Endothelial cell of umbilical vein (primary cell): ENCODE data around the gene ERFL. TPM values are rescaled to one million over a fixed set of nuclear protein-coding genes. Genes with fewer than 3 reads are reported as not detected.

Experiments
- BruUV-seq: library from RNA; stranded (reverse); fragments of 400-500 nt; replicated peaks from 2 replicates; lab custom pipeline; 2021; lab: Mats Ljungman, UMichigan
- CTCF ChIA-PET: fragments of 300-600, 350-600 bp; sonication (Branson Sonifier 250); formaldehyde crosslinking; loops from one replicate; lab custom pipeline; 2021; ENCODE audit warnings: antibody characterized with exemption, inconsistent platforms; lab: Charles Lee
- POLR2A ChIA-PET: fragments of 300-600, 350-600 bp; sonication (Branson Sonifier 250); formaldehyde crosslinking; loops from one replicate; lab custom pipeline; 2021; ENCODE audit warnings: antibody characterized with exemption, inconsistent platforms; lab: Charles Lee
- DNase-seq: peaks from one replicate; pipeline ENCODE4 v3.0.0-alpha.2; 2011; ENCODE audit warnings: low read depth, low spot score
- FAIRE-seq: peaks from 2 replicates; lab custom pipeline; 2011; peaks lifted over from hg19 to GRCh38; lab: Jason Lieb, UNC
- H2AFZ ChIP-seq: 2 replicates; pipeline ENCODE4 v1.6.0; 2012; ENCODE audit warnings: low read depth, low read length, control low read depth, inconsistent platforms
- H3K27ac ChIP-seq: 2 replicates; pipeline ENCODE4 v1.5.1; 2011; ENCODE audit warnings: low read depth, mild to moderate bottlenecking, control low read depth, low read length, moderate library complexity; ENCODE audit not compliant: insufficient read depth
- H3K27me3 ChIP-seq, 2 experiments: 2 replicates each; pipeline versions ENCODE4 v1.6.0 to v1.6.1; 2011; ENCODE audit warnings: low read length in 2 of 2, mixed read lengths in 1 of 2; ENCODE audit not compliant: control insufficient read depth in 2 of 2, insufficient read depth in 2 of 2
- H3K36me3 ChIP-seq, 2 experiments: 2 replicates in 1 of 2; 3 replicates in 1 of 2; pipeline ENCODE4 v1.5.1; 2011; ENCODE audit warnings: low read length in 2 of 2, mild to moderate bottlenecking in 1 of 2, moderate library complexity in 1 of 2; ENCODE audit not compliant: control insufficient read depth in 2 of 2, insufficient read depth in 2 of 2; ENCODE audit errors: extremely low read depth in 1 of 2
- H3K4me1 ChIP-seq: 3 replicates; pipeline ENCODE4 v1.5.1; 2011; ENCODE audit warnings: mild to moderate bottlenecking, low read length; ENCODE audit not compliant: control insufficient read depth, insufficient read depth; ENCODE audit errors: extremely low read depth
- H3K4me2 ChIP-seq: 2 replicates; pipeline ENCODE4 v1.6.1; 2011; ENCODE audit warnings: low read length, control low read depth, mixed read lengths; ENCODE audit not compliant: insufficient read depth
- H3K4me3 ChIP-seq, 3 experiments: fragments of 200-600 bp in 1 of 3; sonication (generic), shearing (Covaris generic) in 1 of 3; replicated peaks in 1 of 3; 2 replicates each; pipeline ENCODE4 v1.5.1; 2011 to 2016; ENCODE audit warnings: control low read depth in 3 of 3, low read length in 3 of 3, mild to moderate bottlenecking in 2 of 3, inconsistent platforms in 1 of 3, low read depth in 1 of 3, moderate library complexity in 1 of 3; ENCODE audit not compliant: insufficient read depth in 1 of 3
- H3K79me2 ChIP-seq: 2 replicates; pipeline ENCODE4 v1.6.0; 2012; ENCODE audit warnings: low read length, inconsistent platforms; ENCODE audit not compliant: control insufficient read depth, insufficient read depth
- H3K9ac ChIP-seq: replicated peaks from 2 replicates; pipeline ENCODE3; 2011; ENCODE audit warnings: low read length, control low read depth; ENCODE audit not compliant: insufficient read depth; ENCODE audit errors: extremely low read depth
- H3K9me1 ChIP-seq: replicated peaks from 3 replicates; pipeline ENCODE4 v1.6.0; 2011; ENCODE audit warnings: mild to moderate bottlenecking, low read length; ENCODE audit not compliant: control insufficient read depth, insufficient read depth; ENCODE audit errors: extremely low read depth
- H3K9me3 ChIP-seq: replicated peaks from 2 replicates; pipeline ENCODE4 v1.5.1; 2012; ENCODE audit warnings: low read length, inconsistent platforms; ENCODE audit not compliant: control insufficient read depth, insufficient read depth
- H4K20me1 ChIP-seq: replicated peaks from 2 replicates; pipeline ENCODE3; 2011; ENCODE audit warnings: mild to moderate bottlenecking, low read length; ENCODE audit not compliant: control insufficient read depth, insufficient read depth; ENCODE audit errors: extremely low read depth
- CTCF ChIP-seq, 2 donors: IDR thresholded peaks; 1 replicate in 1 of 2; 2 replicates in 1 of 2; pipeline ENCODE4 v1.5.1; 2011; ENCODE audit warnings: low read length in 2 of 2, mild to moderate bottlenecking in 2 of 2, moderate library complexity in 2 of 2, control low read depth in 1 of 2, inconsistent platforms in 1 of 2, low read depth in 1 of 2; ENCODE audit not compliant: insufficient read depth in 1 of 2; ENCODE audit errors: extremely low read depth in 1 of 2
- EZH2 ChIP-seq: IDR thresholded peaks from 2 replicates; pipeline ENCODE4 v1.6.1; 2012; ENCODE audit warnings: borderline replicate concordance, low read depth, mild to moderate bottlenecking, moderate library complexity, low read length, inconsistent platforms; ENCODE audit not compliant: severe bottlenecking
- FOS ChIP-seq: IDR thresholded peaks from 2 replicates; pipeline ENCODE4 v1.6.1; 2011; ENCODE audit warnings: mild to moderate bottlenecking, low read length, moderate library complexity, borderline replicate concordance; ENCODE audit not compliant: insufficient read depth
- JUN ChIP-seq: IDR thresholded peaks from 2 replicates; pipeline ENCODE4 v1.6.1; 2011; ENCODE audit warnings: borderline replicate concordance, low read depth; ENCODE audit not compliant: insufficient read length, insufficient read depth
- MAX ChIP-seq: IDR thresholded peaks from 2 replicates; pipeline ENCODE4 v1.6.1; 2011; ENCODE audit not compliant: insufficient read depth, insufficient read length
- POLR2A ChIP-seq: IDR thresholded peaks from 2 replicates; pipeline ENCODE4 v1.6.1; 2012; ENCODE audit warnings: low read depth, mild to moderate bottlenecking, control low read depth, low read length
- POLR2AphosphoS5 ChIP-seq: IDR thresholded peaks from 2 replicates; pipeline ENCODE4 v1.6.1; 2012; ENCODE audit warnings: low read depth, mild to moderate bottlenecking, control low read depth, low read length, moderate library complexity; ENCODE audit not compliant: insufficient read depth
- dilution Hi-C: fragments of 300-500 bp; cut with MboI; formaldehyde crosslinking; loops from one replicate; pipeline ENCODE4 v1.15.0; 2019; ENCODE audit warnings: low sequenced_read_pairs; ENCODE audit not compliant: extremely low pct_ligation_motif_present
- intact Hi-C: fragments of 100-400 bp; cut with micrococcal nuclease; formaldehyde crosslinking; loops from one replicate; pipeline ENCODE4 v1.10.0; 2022
- polyA plus RNA-seq, 4 experiments: library from polyadenylated mRNA; depleted of rRNA in 3 of 4; stranded (reverse) in 3 of 4; unstranded in 1 of 4; fragments of >200 nt; gene quantifications; 2 replicates each; pipeline versions ENCODE4 v1.2.1 to v1.2.3, GENCODE V29; 2011 to 2012; ENCODE audit warnings: missing spikeins in 1 of 4
- total RNA-seq: library from RNA; stranded (reverse); gene quantifications from 2 replicates; pipeline ENCODE4 v1.2.3, GENCODE V29; 2021

The ERFL gene
- total and polyA plus RNA-seq, 2 donors (not counting 3 experiments of a cell fraction or from before 2014, with no cell fraction given) = not detected

GRCh38 chr19:41928754-41929535, 696 bp upstream of the ERFL start:
- no peak for DNase-seq
- no peaks in the 10 kb centered on the region for H3K9me1 ChIP-seq
- no peaks in the 10 kb centered on the region for H4K20me1 ChIP-seq
- TF ChIP-seq JUN = no peak
- TF ChIP-seq EZH2 = peak; percentile 93
- no peak for TF ChIP-seq FOS
- TF ChIP-seq CTCF (IDR thresholded peaks at IDR 0.05; ENCODE audit: extremely low read depth in 1 of 2, insufficient read depth in 1 of 2, low read depth in 1 of 2, low read length in 2 of 2) = peak in 1 of 2 donors; percentile 15
- TF ChIP-seq POLR2A = no peak
- no peak for TF ChIP-seq MAX
- no peak for TF ChIP-seq POLR2AphosphoS5
- CTCF ChIA-PET = interaction anchor here (0.6 to 1.5 kb wide), 3 partner anchors 45 to 57 kb away, joined by 3 to 8 read pairs (median 3); no protein-coding TSS in a partner anchor
- dilution Hi-C loops = no loop called here
- peak overlapping the region in 1 of 3 experiments; percentile 2 for H3K4me3 ChIP-seq
- H3K9ac ChIP-seq = no peak overlapping the region
- no peaks in the 10 kb centered on the region for H3K9me3 ChIP-seq
- H3K27me3 ChIP-seq = peaks cover 69 to 73% of the 10 kb centered on the region in 2 experiments
- intact Hi-C loops = no loop called here
- no peak for FAIRE-seq
- no peak overlapping the region for H3K4me2 ChIP-seq
- H3K27ac ChIP-seq = no peak overlapping the region
- no peaks in the 10 kb centered on the region for H3K79me2 ChIP-seq
- BruUV-seq = no TSS peak
- H3K36me3 ChIP-seq = no peaks in the 10 kb centered on the region
- POLR2A ChIA-PET = no interaction called here
- H2AFZ ChIP-seq = no peak overlapping the region
- H3K4me1 ChIP-seq = no peaks in the 10 kb centered on the region
